ENCODE data around the gene S1PR5.
"Not testable (repeated sequence)": the region's sequence is repeated elsewhere in the genome, so short reads cannot be mapped to it uniquely, and the experiment has no call there.

Gene S1PR5

GRCh38 chr19:10544242-10544752 lies 27.1 kb upstream of the S1PR5 start:
- peak in 1 of 3 experiments; percentile 45 for DNase-seq

- DNase-seq, result peak; percentile 90 to 93 (median 91)
Observed at GRCh38 chr19:10543420-10544241, 26.4 kb upstream of the S1PR5 start, which contains the start of gene ATG4D. Gene ATG4D (plus strand): TSS chr19:10543904. CDS start chr19:10544091, 187 bp downstream.

GRCh38 chr19:10543059-10543419 lies 25.8 kb upstream of the S1PR5 start:
- DNase-seq, result no peak

- DNase-seq, result not testable (repeated sequence)
Observed at GRCh38 chr19:10539016-10539415, 21.8 kb upstream of the S1PR5 start.

GRCh38 chr19:10538204-10538983 lies 21.1 kb upstream of the S1PR5 start:
- no peak for DNase-seq

GRCh38 chr19:10537668-10538067 lies 20.4 kb upstream of the S1PR5 start:
- no peak for DNase-seq

- no peak for DNase-seq
Observed at GRCh38 chr19:10535613-10536012, 18.4 kb upstream of the S1PR5 start.

- DNase-seq, result no peak
Observed at GRCh38 chr19:10533646-10534386, 16.6 kb upstream of the S1PR5 start.

GRCh38 chr19:10532457-10532856 lies 15.2 kb upstream of the S1PR5 start:
- no peak for DNase-seq

GRCh38 chr19:10526887-10527286 lies 9.6 kb upstream of the S1PR5 start:
- not testable (repeated sequence) for DNase-seq

- no peak for DNase-seq
Observed at GRCh38 chr19:10525636-10526035, 8.4 kb upstream of the S1PR5 start.

- no peak for DNase-seq
Observed at GRCh38 chr19:10523135-10523636, 5.9 kb upstream of the S1PR5 start.

- DNase-seq, result no peak
Observed at GRCh38 chr19:10521461-10522171, 4.4 kb upstream of the S1PR5 start.

- no peak for DNase-seq
Observed at GRCh38 chr19:10520652-10521318, 3.5 kb upstream of the S1PR5 start.

GRCh38 chr19:10519421-10519820 lies 2.2 kb upstream of the S1PR5 start:
- no peak for DNase-seq

- DNase-seq, result no peak
Observed at GRCh38 chr19:10518444-10519361, 1.5 kb upstream of the S1PR5 start.

- peak in 2 of 3 experiments; percentile 44 to 54 for DNase-seq
Observed at GRCh38 chr19:10517760-10518443, 655 bp upstream of the S1PR5 start.

GRCh38 chr19:10516671-10517286 lies 468 bp downstream of the S1PR5 start:
- peak in 2 of 3 experiments; percentile 21 to 34 for DNase-seq

GRCh38 chr19:10516064-10516385 lies 1.2 kb downstream of the S1PR5 start:
- DNase-seq, result no peak

Measured in NCI-H1417 (cell line).